ENCODE results near the gene TUT4.

- TF ChIP-seq MYC (IDR thresholded peaks at IDR 0.05; ENCODE audit: low read depth, low read length) (no peak), CTCF (IDR thresholded peaks at IDR 0.05; ENCODE audit: extremely low read depth in 1 of 2, insufficient read depth in 1 of 2, low read depth in 1 of 2, low read length in 2 of 2) (no peak), EZH2 (IDR thresholded peaks at IDR 0.05; ENCODE audit: borderline replicate concordance, low read depth, low read length, severe bottlenecking) (no peak)
These were observed 1.2 kb downstream of the TUT4 start for GRCh38 chr1:52551507-52552235.

Measured in endothelial cell of umbilical vein (primary cell).